ENCODE data around the gene ADAMTS17. TPM values are rescaled to one million over a fixed set of nuclear protein-coding genes. Genes with fewer than 3 reads are reported as not detected.

Gene ADAMTS17
- total RNA-seq, 1 experiment from 2014 or later, result 0.25 TPM

DNA sequence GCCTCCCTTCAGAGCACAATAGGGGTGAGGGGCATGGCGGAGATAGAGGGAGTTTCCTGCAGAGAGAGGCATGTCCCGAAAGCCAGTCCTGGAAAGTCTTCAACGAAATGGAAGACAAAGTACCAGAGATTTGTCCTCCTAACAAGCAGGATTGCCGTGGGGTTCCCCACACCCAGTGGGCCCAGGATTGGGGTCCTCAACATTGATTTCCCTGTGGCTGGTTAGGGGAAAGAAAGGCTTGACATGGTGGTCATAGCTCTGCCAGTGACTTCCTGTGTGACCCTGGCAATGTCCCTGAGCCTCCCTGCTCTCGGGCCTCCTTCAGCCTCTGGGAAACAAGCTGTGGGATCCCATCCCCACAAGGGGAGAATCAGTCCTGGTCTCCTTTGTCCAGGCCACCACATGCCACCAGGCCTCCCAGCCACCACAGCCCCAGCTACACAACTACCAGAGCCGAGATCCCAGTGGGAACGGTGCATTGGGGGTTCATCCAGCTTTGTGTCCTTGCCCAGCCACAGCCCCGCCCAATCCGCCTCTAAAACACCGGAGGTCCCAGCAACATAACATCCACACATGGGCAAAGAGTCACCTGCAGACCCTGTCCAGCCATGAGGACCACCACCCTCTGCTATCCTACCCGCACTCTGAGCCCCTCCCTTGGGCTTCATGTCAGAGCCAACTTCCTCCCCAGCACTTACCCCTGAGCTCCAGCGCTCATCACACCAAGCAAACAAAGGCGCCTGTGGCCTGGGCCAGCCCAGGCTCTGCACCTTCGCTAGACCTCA, 63.0 kb downstream of the ADAMTS17 start:
- DNase-seq (ENCODE audit: low spot score), result no peak

- no peak for DNase-seq (ENCODE audit: low spot score)
Observed at GRCh38 chr15:100277087-100277855, 64.5 kb downstream of the ADAMTS17 start.

DNA sequence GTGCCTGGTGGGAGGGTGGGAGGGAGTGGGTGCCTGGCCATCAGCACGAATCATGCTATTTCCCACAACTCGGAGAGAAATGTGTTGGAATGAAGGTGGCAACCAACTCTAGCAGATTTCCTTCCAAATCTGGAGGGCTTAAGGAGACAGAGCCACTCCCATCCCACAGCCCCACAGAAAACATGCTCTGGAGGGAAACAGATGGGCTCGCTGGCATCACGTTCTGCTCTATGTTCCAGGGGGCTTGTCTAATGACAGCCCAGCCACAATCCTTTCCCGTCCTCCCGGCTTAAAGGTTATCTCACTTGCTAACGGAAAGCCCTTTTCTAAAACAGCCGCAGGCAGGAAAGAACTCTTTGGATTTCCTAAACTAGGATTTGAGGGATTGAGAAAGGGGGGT, 65.3 kb downstream of the ADAMTS17 start:
- DNase-seq (ENCODE audit: low spot score), result no peak

GRCh38 chr15:100275641-100276040, 66.1 kb downstream of the ADAMTS17 start:
- no peak for DNase-seq (ENCODE audit: low spot score)

GRCh38 chr15:100269831-100270230, 71.9 kb downstream of the ADAMTS17 start:
- no peak for DNase-seq (ENCODE audit: low spot score)

- DNase-seq (ENCODE audit: low spot score), result no peak
Observed at GRCh38 chr15:100266166-100266565, 75.6 kb downstream of the ADAMTS17 start.

- no peak for DNase-seq (ENCODE audit: low spot score)
Observed at GRCh38 chr15:100265641-100266035, 76.1 kb downstream of the ADAMTS17 start.

GRCh38 chr15:100264994-100265640, 76.7 kb downstream of the ADAMTS17 start:
- DNase-seq (ENCODE audit: low spot score), result no peak

DNA sequence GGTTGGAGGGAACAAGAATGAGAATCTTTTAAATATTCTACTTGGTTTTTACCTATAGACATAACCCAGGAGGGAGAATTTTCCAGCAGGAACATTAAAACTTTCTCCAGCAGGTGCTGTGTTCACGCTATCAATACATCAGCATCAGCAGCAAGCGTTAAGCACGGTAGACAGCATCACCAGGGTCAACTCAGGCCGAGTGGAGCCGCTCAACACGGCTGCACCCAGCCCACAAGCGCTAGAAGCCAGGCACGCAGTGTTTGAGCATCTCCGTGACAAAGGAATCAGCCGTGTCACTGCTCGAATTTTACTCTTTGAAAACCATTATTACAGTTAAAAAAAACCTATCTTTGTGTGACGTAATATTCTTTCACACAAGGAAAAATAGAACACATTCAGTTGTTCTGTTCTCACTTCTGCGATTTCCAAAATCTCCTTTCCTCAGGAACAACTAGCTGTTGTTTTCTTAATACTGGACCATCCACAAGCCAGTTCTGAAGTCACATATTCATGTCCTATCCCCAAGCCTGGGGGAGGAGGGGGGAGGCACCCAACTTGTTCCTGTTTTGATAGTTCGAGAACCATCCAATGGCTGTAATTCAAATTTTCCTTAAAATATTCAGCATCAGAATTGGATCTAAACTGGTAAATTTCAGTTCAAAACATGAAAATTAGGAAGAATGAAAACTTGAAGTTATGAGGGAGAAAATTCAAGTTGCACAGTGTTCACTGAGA, 77.9 kb downstream of the ADAMTS17 start:
- no peak for DNase-seq (ENCODE audit: low spot score)

- no peak for DNase-seq (ENCODE audit: low spot score)
Observed at GRCh38 chr15:100263031-100263430, 78.7 kb downstream of the ADAMTS17 start.

DNA sequence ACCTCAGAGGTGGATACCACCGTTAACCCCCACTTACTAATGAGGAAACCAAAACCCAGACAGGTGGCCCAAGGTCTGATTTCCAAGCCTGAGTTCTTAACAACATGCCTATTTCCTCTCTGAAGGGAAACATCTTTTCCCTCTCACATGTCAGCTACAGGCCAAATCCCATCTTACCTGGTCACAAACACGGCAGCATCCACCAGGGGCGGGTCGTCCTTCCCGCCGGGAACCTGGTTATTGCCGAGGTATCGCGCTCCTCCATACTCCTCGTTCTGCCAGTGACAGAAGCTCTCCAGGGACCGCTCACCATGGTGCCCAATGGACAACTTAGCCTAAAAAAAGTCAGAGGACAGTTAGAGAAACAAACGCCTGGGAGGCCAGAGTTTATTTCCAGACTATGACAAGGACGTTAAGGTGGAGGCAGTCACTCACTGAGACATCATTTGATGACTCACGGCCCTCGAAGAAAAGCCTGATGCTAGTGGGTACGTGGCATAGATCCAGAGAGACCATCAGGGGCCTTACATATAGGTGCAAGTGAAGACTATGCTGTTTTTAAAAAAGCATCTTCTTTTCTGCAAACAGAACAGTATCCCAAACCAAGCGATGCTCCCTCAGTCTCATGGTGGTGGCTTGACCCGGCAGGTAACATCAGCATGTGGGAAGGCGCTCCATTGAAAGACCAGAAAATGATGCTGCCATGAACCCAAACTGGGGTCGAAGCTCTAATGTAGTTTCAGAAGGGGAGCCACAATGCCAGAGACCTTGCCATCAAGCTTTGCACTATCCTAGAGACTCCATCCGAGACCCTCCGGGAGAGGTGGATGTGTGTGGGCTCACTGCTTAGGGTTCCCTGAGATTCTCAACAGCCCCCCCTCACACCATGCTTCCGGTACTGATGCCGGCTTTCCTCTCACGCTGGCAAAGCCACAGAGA, 80.2 kb downstream of the ADAMTS17 start:
- DNase-seq (ENCODE audit: low spot score), result no peak

DNA sequence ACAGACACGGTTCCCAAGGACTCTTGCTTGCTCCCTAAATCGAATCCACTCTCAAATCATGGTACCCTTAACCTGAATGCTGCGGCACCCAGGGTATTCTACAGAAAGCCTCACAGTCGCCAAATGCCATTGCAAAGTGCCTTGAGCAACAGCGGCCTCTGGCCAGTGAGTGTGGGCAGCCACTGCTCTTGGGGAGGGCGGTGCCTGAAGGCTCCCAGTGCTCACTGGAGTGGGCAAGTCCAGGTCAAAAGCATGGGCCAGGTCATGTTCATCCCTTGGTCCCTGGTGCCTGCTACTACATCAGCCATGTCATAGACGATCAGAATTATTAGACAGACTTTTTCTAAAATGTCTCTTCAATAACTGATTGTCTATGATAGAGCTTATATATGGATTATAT, 82.5 kb downstream of the ADAMTS17 start:
- no peak for DNase-seq (ENCODE audit: low spot score)

DNA sequence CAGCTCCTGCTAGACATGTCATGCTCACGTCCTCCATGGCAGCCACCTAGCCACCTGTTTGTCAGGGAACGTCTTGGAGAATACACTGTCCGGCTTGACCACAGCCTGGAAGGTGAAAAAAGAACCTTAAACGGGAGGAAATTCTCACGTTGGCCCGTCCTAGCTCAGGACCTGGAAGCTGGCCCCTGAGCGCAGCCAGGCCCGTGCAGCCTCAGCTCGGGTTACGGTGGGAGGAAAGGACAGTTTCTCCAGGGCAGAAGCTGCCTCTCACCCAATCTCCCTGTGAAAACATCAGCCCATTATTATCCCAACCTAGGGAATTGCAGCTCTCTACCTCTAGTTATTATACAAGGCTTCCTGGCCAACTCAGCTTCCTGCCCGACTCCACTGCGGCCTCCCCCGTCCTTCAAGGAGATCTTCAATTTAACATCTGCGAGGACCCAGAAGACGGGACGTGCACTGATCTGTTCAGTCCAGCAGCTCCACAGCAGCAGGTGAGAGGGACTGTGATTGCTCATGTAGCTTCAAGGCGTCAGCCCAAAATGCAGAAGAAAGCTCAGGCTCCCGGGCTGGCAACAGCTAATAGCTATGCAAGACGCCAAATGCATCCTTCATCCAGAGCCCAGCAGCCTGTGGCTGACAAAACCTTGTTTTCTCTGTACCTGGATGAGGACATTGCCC, 84.7 kb downstream of the ADAMTS17 start:
- no peak for DNase-seq (ENCODE audit: low spot score)

GRCh38 chr15:100256101-100256969, 85.4 kb downstream of the ADAMTS17 start:
- no peak for DNase-seq (ENCODE audit: low spot score)

DNA sequence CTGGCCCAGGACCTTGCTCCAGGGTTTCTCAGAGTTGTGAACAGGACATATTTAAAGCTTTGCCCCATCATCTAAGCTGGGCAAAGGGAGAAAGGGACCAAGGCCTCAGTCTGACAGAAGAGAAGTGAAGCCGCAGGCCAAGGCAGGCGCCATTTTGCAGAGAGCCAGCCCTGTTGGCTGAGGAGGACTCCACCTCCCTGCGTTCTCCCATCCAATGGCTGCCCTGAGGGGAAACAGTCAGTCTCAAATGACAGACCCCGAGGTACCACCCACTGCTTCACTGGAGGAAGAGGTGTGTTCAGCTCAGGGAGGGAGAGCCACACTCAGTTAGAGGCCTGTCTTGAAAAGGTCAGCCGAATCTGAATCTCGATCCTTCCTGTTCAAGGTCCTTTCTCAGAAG, 86.1 kb downstream of the ADAMTS17 start:
- no peak for DNase-seq (ENCODE audit: low spot score)

DNA sequence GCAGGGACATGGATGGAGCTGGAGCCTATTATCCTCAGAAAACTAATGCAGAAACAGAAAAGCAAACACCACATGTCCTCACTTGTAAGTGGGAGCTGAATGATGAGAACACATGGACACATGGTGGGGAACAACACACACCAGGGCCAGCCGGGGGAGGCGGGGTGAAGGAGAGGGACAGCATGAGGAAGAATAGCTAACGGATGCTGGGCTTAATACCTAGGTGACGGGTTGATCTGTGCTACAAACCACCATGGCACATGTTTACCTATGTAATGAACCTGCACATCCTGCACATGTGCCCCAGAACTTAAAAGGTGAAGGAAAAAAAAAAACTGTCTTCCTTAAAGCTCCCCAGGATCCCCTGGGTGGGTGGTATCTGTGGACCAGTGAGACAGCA, 87.1 kb downstream of the ADAMTS17 start:
- DNase-seq (ENCODE audit: low spot score), result no peak

GRCh38 chr15:100254285-100254684, 87.5 kb downstream of the ADAMTS17 start:
- no peak for DNase-seq (ENCODE audit: low spot score)

DNA sequence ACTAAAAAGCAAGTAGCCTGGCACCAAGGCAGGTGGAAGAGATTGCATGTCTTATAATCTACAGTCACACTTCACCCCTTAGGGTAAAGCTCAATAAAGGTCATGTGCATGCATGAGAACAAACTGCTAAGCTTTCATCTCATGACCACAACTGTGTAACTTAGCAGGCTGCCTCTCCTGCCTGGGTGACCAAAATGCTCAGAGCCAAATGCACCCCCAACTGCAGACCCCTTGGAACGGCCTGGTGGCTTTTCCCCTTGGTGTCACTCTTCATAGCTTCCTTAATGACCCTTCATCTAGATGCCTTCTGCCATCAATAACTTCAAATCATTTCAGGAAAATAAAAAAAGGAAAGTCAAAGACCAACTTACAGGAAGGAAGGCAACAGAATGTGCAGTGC, 88.1 kb downstream of the ADAMTS17 start:
- DNase-seq (ENCODE audit: low spot score), result no peak

DNA sequence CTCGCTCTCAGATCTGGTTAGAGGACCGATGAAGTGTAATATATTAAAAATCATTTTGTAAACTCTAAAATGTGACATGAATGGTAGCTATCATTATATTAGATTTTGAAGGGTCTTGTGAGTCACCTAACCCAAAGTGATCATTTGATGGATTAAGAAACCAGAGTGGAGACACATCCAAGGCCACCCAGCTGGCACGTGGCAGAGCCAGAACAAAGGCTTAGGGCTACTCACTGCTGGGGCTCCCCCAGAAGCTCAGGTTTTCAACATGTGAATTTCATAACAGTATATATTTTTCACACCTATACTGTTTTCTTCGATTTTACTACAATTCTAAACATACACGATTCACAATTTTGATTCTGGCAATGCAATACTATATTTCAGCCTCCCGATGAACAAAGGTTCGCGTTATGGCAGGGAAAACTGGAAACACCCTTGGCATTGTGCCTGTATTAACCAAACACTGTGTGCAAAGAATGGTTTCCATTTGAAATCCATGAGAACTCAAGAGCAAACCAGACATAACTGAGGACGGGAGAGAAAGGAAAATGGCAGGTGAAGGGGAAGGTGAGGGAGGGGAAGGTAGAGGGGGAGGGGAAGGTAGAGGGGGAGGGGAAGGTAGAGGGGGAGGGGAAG, 88.9 kb downstream of the ADAMTS17 start:
- DNase-seq (ENCODE audit: low spot score), result no peak

Measured in H4 (cell line).